HG02798 (cell line): ENCODE results near the gene MICU1.
"Not testable (repeated sequence)": the region's sequence is repeated elsewhere in the genome, so short reads cannot be mapped to it uniquely, and the experiment has no call there.

Experiments
- ATAC-seq: cut with Tn5 transposase; IDR thresholded peaks from one replicate; pipeline ENCODE4 v1.9.1; 2021; ENCODE audit warnings: mild to moderate bottlenecking; ENCODE audit not compliant: unreplicated experiment, poor library complexity

The MICU1 gene

DNA sequence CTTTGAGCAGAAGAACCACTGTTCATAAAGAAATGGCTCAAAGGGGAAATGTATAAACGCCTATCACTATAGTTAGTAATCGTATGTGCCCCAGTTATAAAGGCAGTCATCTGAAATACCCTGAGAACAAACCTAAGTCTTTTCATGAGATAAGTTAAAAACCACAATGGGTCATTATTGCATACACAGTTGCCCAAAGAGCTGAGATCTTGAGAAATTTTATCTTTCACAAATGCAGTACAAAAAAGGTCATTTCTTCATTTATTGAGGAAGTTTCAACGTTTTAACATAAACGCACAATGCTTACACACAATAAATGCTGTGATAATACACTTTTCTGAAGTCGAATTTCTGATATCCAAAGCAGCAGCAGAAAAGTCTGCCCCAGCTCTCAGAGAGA is 114.4 kb downstream of the MICU1 start:
- ATAC-seq = no peak

DNA sequence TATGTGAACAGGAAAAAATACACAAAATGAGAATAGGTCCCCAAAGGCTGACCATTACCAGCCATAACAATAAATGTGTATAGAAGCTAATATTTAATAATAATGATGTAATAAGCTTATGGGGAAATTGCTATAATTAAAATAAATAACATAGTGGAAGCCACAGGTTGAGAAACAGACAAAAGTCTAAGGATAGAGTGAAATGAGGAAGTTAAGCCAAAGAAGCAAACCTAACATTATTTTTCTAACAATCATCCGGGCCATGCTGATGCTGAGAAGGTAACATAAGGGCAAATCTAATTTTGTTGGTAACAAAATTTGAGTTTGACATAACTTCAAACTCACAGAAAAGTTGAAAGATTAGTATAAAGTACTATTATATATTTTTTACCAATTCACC is 115.9 kb downstream of the MICU1 start:
- ATAC-seq = no peak

DNA sequence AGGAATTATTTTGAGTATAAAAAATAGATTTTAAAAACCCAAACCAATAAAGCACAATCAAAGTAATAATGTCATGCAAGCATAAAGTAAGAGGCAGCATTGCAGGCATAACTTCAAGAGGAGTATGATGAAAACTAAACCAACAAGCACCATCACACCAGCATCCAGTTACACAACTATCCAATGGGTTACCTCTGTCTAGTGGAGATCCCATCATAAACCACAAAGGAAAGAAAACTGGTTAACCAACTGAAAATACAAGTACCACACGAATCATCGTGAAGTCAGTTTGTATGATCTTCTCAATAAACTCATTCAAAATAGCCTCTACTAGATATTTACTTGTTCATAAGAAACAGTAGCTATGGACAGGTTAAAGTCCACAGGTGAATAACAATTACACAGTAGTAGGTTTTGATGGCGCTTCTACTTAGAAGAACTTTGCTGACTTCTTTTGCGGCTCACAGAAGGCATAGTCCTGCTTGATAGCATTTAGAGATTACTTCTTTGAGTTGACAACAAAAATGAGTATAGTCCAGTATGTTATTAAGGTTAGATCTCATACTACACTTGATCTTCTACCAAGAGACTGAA is 116.6 kb downstream of the MICU1 start:
- ATAC-seq = no peak

DNA sequence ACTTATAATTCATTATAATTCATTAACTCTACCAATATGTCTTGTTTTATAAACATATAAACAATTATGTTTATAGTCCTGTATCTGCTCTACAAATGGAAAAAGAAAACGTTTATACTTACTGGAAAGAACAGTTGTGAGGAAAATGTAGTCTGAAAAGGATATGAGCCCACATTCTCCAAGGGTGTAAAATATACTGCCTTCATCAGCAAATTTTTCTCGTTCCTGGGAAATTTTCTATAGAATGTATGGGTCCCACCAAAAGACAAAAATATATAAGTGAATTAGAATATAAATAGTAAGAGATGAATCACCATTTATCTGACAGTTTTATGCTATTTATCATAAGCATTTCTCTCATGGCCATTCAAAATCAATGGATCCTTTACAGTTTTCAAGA is 117.8 kb downstream of the MICU1 start:
- no peak for ATAC-seq

DNA sequence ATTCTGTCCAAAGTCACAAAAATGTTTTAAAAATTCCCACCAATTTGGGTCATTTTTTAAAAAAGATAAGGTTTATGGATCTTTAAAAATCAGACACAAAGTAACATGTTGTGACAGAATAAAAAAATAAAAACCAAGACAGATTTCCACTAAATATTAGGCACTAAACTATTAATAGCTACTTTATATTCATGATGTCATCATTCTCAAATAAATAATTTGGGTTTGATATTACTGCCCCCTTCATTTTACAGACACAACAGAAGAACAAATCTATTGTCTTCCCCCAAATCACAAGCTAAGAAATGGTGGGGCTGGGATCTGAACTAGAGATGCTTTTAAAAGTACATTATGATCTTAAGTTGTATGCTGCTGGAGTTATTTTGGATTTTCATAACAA is 119.4 kb downstream of the MICU1 start:
- ATAC-seq = no peak

DNA sequence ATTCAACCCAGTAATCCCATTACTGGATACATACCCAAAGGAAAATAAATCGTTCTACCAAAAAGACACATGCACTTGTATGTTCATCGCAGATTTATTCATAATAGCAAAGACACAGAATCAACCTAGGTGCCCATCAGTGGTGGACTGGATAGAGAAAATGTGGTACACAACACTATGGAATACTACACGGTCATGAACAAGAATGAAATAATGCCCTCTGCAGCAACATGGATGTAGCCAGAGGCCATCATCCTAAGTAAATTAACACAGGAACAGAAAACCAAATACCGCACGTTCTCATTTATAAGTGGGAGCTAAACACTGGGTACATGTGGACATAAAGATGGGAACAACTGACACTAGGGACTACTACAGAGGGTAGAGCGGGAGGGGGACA is 120.4 kb downstream of the MICU1 start:
- no peak for ATAC-seq

DNA sequence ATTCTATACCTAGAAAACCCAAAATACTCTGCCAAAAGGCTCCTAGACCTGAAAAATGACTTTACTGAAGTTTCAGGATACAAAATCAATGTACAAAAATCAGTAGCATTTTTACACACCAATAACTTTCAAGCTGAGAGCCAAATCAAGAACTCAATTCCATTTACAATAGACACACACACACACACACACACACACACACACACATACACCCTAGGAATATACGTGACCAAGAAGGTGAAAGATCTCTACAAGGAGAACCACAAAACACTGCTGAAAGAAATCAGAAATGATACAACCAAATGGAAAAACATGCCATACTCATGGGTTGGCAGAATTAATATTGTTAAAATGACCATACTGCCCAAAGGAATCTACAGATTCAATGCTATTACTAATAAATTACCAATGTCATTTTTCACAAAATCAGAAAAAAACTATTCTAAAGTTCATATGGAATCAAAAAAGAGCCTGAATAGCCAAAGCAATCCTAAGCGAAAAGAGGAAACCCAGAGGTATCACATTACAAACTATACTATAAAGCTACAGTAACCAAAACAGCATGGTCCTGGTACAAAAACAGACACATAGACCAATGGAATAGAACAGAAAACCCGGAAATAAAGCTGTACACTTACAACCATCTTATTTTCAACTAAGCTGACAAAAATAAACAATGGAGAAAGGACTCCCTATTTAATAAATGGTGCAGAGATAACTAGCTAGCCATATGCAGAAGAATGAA is 122.0 kb downstream of the MICU1 start:
- ATAC-seq = no peak

DNA sequence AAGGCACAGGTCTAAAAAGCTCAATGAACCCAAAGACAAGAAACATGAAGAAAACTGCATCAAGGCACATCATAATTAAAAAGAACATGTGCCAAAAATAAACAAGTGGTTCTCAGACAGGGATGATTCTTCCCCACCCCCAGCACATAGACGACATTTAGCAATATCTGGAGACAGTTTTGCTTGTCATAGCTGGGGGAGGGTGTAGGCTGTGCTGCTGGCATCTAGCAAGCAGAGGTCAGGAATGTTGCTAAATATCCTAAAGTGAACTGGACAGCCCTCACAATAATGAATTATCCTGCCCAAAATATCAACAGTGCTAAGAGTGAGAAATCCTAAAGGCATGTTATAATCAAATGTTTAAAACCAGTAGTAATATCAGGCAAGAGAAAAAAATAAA is 122.6 kb downstream of the MICU1 start:
- no peak for ATAC-seq

DNA sequence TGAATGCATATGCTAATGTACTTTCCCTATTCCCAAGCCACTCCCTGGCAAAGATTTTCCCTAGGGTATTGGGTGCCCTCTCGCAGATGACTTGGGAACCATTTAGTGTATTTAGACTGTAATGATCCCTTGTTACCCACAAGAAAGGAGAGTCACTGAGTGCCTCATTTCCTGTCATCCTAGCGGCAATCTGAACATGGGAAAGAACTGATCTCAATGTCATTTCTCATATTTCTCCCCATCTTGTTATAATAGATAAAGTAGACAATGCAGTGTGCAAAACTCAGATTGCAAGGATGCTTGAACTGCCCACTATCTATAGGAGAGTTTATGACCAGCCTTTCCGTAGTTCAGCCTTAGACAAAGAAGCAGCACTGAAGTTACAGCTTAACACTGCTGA is 123.3 kb downstream of the MICU1 start:
- ATAC-seq = no peak

DNA sequence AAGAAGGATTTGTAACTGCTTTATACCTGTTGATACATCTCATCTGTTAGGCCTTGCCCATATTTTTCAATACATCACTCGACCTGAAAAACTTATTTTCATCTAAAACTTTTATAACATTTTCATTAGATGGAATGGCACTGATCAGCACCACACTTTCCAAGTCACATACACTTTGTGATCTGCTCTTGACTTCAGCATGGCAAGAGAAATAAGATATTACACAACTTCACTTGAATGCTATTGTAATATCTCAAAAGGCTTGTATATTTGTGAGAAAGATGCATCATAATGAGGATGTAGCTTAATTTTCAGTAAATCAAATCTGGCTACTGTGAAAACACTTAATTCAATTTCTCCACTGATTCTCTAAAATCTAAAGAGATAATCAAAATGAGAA is 126.2 kb downstream of the MICU1 start:
- no peak for ATAC-seq

DNA sequence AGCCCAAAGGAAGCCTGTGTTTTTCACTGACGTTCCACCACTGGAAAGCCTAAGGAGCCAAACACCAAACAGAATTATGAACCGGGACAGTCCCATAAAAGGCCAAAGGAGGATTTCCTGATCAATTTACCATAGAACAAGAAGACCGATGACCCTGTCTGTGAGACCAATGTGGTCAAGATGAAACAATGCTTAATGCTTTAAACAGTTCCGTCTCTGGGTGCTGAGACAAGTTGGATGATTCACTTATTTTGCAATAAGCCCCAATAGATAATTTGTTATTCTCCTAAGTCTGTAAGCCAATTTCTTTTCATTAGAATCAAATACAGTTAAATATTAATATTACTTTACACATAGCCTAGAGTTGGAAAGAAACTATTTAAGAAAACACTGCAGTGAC is 134.9 kb downstream of the MICU1 start:
- ATAC-seq = no peak

DNA sequence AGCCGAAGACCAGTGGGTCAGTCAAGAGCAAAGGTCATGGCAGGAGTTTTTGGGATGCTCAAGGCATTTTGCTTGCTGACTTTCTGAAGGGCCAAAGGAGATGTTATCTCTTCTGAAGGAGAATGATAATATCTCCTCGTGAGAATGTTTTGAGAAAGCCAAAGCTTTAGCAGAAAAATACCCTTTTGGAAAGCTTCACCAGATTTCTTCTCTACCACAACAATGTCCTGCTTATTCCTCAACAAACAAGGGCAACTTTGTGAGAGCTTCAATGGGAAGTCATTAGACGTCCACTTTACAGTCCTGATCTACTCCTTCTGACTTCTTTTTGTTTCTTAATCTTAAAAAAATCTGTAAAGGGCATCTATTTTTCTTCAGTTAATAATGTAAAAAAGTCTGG is 138.4 kb downstream of the MICU1 start:
- ATAC-seq = no peak

DNA sequence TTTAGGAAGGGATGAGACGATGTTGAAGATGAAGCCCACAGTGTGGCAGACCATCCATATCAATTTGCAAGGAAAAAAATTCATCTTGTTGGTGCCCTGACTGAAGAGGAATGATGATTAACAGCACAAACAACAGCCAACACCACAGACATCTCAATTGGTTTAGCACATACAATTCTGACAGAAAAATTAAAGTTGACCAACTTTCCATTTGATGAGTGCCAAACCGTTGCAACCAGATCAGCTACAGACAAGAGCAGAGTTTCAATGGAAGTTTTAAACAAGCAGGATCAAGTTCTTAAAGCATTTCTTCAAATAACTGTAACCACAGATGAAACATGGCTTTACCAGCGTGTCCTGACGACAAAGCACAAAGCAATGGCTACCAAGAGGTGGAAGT is 138.8 kb downstream of the MICU1 start:
- no peak for ATAC-seq

DNA sequence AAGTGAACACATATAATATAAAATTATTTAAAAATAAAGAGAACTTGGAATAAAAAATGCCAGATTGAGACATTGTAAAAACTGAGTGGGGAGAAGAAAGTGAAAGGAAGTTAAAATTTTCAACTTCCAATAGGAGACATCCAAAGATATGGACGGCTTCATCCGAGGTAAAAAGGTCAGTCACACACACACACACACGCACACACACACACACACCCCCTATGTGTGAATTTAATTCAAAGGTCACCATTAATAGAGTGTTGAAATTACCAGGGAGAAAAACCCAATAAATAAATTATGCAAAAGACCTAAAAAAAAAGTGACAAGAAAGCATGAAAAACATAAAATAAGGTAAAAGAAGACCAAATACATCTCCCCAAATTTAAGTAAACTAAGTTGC is 140.2 kb downstream of the MICU1 start:
- no peak for ATAC-seq

DNA sequence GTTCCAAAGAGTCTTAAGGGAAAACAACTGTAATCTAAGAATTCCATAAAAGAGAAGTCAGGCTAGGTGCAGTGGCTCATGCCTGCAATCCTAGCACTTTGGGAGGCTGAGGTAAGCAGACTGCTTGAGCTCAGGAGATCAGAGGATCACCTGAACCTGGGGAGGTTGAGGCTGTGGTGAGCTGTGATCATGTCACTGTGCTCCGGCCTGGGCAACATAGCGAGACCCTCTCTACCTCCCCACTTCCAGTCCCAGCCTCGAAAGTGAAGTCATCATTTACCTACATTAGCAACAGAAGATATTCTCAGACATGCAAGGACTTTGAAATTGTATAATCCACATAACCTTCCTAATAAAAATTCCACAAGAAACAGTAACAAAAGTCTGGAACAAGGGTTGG is 141.4 kb downstream of the MICU1 start:
- no peak for ATAC-seq

DNA sequence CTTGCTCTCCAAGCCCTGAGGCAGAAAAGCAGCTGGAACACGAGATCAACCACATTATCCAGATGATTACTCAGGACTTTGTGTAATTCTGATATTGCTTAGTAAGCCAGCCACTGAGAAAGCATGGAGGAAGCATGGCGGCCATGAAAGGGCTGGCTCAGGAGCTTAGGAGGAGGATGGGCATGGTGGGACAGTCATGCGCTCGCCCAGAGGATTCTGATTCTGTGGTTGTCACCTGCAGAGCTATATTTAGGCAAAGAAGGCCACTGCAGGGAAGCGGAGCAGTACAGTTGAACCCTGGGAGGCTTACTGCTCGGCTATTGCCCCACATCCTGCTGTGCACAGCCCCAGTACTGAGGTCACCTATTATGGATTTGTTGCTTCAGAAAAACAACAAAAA is 142.4 kb downstream of the MICU1 start:
- ATAC-seq = no peak

DNA sequence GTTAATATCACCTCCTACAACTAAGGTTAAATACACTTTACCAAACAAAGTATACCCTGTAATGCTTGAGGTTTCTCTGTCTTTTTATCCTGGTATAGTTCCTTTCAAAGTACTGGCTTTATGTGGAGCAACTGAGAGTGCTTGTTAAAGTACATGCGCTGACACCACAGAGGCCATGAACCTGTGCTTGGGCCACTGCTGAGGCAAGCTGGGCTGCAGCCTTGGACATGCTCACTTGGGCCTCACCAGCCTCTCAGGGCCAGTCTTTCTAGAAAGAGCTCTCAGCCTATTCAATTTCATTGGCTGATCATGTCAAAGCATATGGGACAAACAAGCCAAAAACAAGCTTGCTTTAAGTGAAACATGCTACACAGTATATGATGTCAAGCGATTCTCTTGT is 145.0 kb downstream of the MICU1 start:
- no peak for ATAC-seq

DNA sequence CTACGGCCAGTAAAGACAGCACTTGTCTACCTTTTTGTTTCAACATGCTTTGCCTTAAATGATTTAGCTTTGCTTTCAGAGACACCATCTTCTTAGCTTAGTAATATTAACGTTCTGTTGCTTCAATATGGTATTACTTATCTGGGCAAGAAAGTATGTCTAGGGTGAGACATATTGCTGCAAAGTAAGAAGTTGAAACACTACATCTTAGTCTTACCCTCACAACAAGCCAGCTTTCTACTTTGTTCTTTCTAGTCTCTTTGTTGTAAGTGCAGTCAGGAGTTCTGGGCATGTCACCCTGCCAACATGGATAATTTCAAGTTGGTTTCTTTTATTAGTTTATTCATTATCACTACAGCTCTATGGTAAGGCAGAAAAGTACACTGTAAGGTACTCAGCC is 148.4 kb downstream of the MICU1 start:
- ATAC-seq = no peak

DNA sequence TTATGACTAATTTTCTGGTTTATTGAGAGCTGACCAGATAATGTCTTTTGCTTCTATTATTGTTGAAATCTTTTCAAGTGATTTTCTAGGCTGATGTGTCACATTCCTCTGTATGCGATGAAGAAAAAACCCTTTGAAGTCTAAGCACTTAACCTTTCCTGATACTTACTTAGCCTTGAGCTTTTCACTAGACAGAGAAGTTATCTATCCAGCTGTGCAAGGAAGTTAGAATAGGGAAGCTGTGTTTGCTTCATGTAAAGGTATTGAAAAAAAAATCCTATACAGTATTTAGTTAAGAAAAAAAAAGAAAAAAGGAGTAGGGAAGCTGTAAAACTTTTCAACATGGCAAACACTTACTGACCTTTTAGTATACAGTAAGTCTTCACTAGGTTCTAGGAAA is 153.6 kb downstream of the MICU1 start:
- ATAC-seq = no peak

DNA sequence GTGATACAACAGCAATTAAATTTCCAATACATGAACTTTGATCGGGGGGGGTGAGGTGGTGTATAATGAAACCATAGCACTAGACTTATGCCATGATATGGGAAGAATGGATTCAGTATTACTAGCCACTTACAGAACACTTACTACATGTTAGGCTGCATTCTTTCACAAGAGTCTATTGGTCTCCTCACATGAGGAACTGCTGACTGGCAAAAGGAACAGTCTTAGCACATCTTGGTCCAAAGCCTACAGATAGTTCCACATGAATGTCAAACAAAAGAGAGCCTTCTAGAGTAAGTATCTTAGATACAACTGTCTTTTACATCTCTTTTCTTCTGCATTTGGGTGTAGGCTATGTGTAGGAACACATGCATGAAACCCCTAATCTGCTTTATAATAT is 155.2 kb downstream of the MICU1 start:
- no peak for ATAC-seq

DNA sequence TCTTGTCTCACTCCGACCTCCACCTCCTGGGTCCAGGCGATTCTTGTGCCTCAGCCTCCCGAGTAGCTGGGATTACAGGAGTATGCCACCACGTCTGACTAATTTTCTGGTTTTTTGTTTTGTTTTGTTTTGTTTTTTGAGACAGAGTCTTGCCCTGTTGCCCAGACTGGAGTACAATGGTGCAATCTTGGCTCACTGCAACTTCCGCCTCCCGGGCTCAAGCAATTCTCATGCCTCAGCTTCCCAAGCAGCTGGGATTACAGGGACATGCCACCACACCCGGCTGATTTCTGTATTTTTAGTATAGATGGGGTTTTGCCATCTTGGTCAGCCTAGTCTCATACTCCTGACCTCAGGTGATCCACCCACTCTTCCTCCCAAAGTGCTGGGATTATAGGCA is 158.8 kb downstream of the MICU1 start:
- not testable (repeated sequence) for ATAC-seq

DNA sequence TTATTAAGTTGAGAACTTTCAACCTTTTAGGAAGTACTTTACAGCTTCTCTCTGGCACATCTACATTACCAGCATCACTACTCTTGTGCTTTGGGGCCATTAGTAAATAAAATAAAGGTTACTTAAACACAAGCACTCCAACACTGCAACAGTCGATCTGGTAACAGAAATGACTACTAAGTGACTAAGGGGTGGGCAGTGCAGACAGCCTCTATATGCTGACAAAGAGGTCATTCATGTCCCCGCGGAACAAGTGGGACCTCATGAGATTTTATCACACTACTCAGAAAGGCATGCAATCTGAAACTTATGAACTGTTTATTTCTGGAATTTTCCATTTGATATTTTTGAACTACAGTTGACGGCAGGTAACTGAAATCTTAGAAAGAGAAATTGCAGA is 159.9 kb downstream of the MICU1 start:
- ATAC-seq = no peak
